CD4-positive, alpha-beta T cell (primary cell): Measurements from ENCODE around the gene TUBGCP2. TPM values are rescaled to one million over a fixed set of nuclear protein-coding genes. Genes with fewer than 3 reads are reported as not detected.

Experiments used
- ATAC-seq: fragments of 200-7000 bp; cut with Tn5 transposase; one replicate; pipeline ENCODE4 v1.10.0; 2022; ENCODE audit warnings: mild to moderate bottlenecking; ENCODE audit not compliant: poor library complexity
- CTCF ChIA-PET: fragments of 350-600 bp; sonication (Branson Sonifier 250); formaldehyde crosslinking; loops from one replicate; lab custom pipeline; 2021; ENCODE audit warnings: antibody characterized with exemption, inconsistent platforms; lab: Charles Lee
- POLR2A ChIA-PET: fragments of 350-600 bp; sonication (Branson Sonifier 250); formaldehyde crosslinking; loops from one replicate; lab custom pipeline; 2021; ENCODE audit warnings: antibody characterized with exemption, inconsistent platforms; lab: Charles Lee
- DNase-seq, 14 experiments: peaks; one replicate each; pipeline ENCODE4 v3.0.0-alpha.2; 2013 to 2020; ENCODE audit warnings: mixed read lengths in 2 of 14
- H3K27ac ChIP-seq, 2 donors: one replicate each; pipeline versions ENCODE4 v1.5.1 to v1.7.0; 2013; ENCODE audit warnings: low read length in 2 of 2, low read depth in 1 of 2, mild to moderate bottlenecking in 1 of 2
- H3K27me3 ChIP-seq, 2 experiments: 1 replicate in 1 of 2; 2 replicates in 1 of 2; pipeline versions ENCODE4 v1.6.1 to v1.7.0; 2013; ENCODE audit warnings: low read length in 2 of 2, control low read depth in 1 of 2, mild to moderate bottlenecking in 1 of 2, moderate library complexity in 1 of 2; ENCODE audit not compliant: insufficient read depth in 2 of 2, control insufficient read depth in 1 of 2
- H3K36me3 ChIP-seq: one replicate; pipeline ENCODE4 v1.6.1; 2013; ENCODE audit warnings: low read length, control low read depth; ENCODE audit not compliant: insufficient read depth
- H3K4me1 ChIP-seq: one replicate; pipeline ENCODE4 v1.6.1; 2013; ENCODE audit warnings: low read length, control low read depth; ENCODE audit not compliant: insufficient read depth
- H3K4me3 ChIP-seq: one replicate; pipeline ENCODE4 v1.5.1; 2013; ENCODE audit warnings: mild to moderate bottlenecking, low read length, moderate library complexity
- H3K9me3 ChIP-seq, 2 experiments: 1 replicate in 1 of 2; 2 replicates in 1 of 2; pipeline versions ENCODE4 v1.6.1 to v1.7.0; 2013; ENCODE audit warnings: low read length in 2 of 2, mild to moderate bottlenecking in 2 of 2, control low read depth in 1 of 2, moderate library complexity in 1 of 2; ENCODE audit not compliant: control insufficient read depth in 1 of 2, insufficient read depth in 1 of 2
- H3K27ac Mint-ChIP-seq: one replicate; pipeline ENCODE4 v1.8.0; 2020; ENCODE audit warnings: mixed read lengths
- H3K27me3 Mint-ChIP-seq: one replicate; pipeline ENCODE4 v1.8.0; 2021; ENCODE audit warnings: mixed read lengths
- H3K36me3 Mint-ChIP-seq: one replicate; pipeline ENCODE4 v1.8.0; 2021; ENCODE audit warnings: low read depth, mixed read lengths
- H3K4me1 Mint-ChIP-seq: one replicate; pipeline ENCODE4 v1.8.0; 2021; ENCODE audit warnings: low read depth, mixed read lengths
- H3K4me3 Mint-ChIP-seq: one replicate; pipeline ENCODE4 v1.8.0; 2020; ENCODE audit warnings: mild to moderate bottlenecking, mixed read lengths
- H3K9me3 Mint-ChIP-seq: one replicate; pipeline ENCODE4 v1.8.0; 2020; ENCODE audit warnings: mixed read lengths
- intact Hi-C, 2 experiments: fragments of 100-400 bp; cut with DNase I in 1 of 2; cut with micrococcal nuclease in 1 of 2; formaldehyde crosslinking; loops; one replicate each; pipeline versions ENCODE4 v1.15.1 to v1.9.0; 2023 to 2025; cut with DNase I, micrococcal nuclease
- total RNA-seq, 174 experiments: library from RNA in 2 of 174; stranded (reverse) in 2 of 174; gene quantifications; one replicate each; pipeline ENCODE4 v1.2.3 and lab custom pipeline; 2021 to 2026
- TF ChIP-seq, protein P1 (sequence below): fragments of 200-600 bp; IDR thresholded peaks from one replicate; pipeline ENCODE4 v1.8.0; 2022; ENCODE audit warnings: antibody characterized with exemption, mild to moderate bottlenecking

The TUBGCP2 gene
- total RNA-seq, 2 experiments from 2014 or later: 89.3 to 94.2 TPM

DNA sequence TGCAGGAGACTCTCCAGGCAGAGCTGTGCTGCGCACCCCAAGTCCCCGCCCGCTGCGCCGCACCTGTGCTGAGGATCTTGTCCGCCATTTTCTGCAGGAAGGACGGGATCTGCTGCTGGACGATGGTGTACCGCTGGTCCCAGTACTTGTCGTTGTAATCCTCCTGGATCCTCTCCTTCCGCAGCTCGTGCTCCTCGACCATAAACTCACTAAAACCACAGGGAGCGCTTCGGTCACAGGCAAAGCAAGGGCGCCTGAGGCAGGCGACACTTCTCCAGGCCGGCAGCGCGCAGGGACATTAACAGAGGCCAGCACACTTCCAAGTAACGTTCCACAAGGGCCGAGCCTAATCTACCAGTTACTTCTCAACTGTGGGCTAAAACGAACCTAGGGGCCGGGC, 18.9 kb downstream of the TUBGCP2 start:
- H3K9me3 ChIP-seq: no peaks in the 10 kb centered on the region
- TF ChIP-seq, protein P1, sequence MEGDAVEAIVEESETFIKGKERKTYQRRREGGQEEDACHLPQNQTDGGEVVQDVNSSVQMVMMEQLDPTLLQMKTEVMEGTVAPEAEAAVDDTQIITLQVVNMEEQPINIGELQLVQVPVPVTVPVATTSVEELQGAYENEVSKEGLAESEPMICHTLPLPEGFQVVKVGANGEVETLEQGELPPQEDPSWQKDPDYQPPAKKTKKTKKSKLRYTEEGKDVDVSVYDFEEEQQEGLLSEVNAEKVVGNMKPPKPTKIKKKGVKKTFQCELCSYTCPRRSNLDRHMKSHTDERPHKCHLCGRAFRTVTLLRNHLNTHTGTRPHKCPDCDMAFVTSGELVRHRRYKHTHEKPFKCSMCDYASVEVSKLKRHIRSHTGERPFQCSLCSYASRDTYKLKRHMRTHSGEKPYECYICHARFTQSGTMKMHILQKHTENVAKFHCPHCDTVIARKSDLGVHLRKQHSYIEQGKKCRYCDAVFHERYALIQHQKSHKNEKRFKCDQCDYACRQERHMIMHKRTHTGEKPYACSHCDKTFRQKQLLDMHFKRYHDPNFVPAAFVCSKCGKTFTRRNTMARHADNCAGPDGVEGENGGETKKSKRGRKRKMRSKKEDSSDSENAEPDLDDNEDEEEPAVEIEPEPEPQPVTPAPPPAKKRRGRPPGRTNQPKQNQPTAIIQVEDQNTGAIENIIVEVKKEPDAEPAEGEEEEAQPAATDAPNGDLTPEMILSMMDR: no peak
- no peak overlapping the region for H3K4me3 Mint-ChIP-seq
- H3K27ac Mint-ChIP-seq: no peak overlapping the region
- no peak overlapping the region for H3K4me3 ChIP-seq
- H3K27me3 ChIP-seq: no peaks in the 10 kb centered on the region
- ATAC-seq (no peak), DNase-seq (no peak)
- H3K4me1 ChIP-seq: peaks cover 4% of the 10 kb centered on the region
- intact Hi-C loops: no loop called here
- H3K27me3 Mint-ChIP-seq: no peaks in the 10 kb centered on the region
- no peaks in the 10 kb centered on the region for H3K4me1 Mint-ChIP-seq
- CTCF ChIA-PET: no interaction called here
- POLR2A ChIA-PET: no interaction called here
- H3K36me3 Mint-ChIP-seq: peaks cover 61% of the 10 kb centered on the region
- no peaks in the 10 kb centered on the region for H3K9me3 Mint-ChIP-seq
- H3K27ac ChIP-seq: no peak overlapping the region
- H3K36me3 ChIP-seq: peaks cover 81% of the 10 kb centered on the region

DNA sequence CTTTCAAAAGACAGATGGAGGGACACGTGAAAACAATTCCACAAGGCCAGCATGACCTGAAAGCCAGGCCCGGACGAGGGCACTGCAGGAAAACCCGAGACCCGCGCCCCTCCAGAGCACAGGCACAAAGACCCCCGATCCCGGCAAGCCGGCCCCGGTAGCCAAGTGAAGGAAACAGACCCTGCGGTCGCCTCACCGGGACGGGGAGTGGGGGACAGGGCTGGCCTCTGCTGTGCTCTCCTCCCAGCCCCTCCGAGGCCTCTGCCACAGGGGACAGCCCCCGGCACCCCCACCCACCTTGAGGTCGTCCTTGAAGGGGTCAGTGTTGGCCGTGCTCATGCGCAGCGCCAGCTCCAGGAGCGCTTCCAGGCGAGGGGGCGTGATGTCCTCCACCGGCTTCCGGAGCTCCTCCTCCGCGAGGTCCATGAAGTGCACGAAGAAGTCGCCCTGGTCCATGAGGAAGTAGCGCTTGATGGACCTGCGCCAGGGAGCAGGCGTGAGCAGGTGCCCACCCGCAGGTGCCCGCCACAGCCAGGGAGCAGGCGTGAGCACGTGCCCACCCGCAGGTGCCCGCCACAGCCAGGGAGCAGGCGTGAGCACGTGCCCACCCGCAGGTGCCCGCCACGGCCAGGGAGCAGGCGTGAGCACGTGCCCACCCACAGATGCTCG, 20.7 kb downstream of the TUBGCP2 start:
- H3K27ac Mint-ChIP-seq: no peak overlapping the region
- DNase-seq (no peak), ATAC-seq (no peak)
- no peaks in the 10 kb centered on the region for H3K27me3 Mint-ChIP-seq
- Histone ChIP-seq H3K36me3 (peaks cover 81% of the 10 kb centered on the region), H3K4me1 (peaks cover 3% of the 10 kb centered on the region), H3K9me3 (no peaks in the 10 kb centered on the region), H3K4me3 (no peak overlapping the region), H3K27ac (no peak overlapping the region), H3K27me3 (no peaks in the 10 kb centered on the region)
- H3K4me3 Mint-ChIP-seq: no peak overlapping the region
- ChIA-PET CTCF (no interaction called here), POLR2A (interaction anchor here (0.9 kb wide), 1 partner anchor 31 kb away, joined by 3 read pairs; no protein-coding TSS in a partner anchor)
- no peaks in the 10 kb centered on the region for H3K9me3 Mint-ChIP-seq
- intact Hi-C loops: no loop called here
- peaks cover 65% of the 10 kb centered on the region for H3K36me3 Mint-ChIP-seq
- no peaks in the 10 kb centered on the region for H3K4me1 Mint-ChIP-seq
- TF ChIP-seq, protein P1: no peak

DNA sequence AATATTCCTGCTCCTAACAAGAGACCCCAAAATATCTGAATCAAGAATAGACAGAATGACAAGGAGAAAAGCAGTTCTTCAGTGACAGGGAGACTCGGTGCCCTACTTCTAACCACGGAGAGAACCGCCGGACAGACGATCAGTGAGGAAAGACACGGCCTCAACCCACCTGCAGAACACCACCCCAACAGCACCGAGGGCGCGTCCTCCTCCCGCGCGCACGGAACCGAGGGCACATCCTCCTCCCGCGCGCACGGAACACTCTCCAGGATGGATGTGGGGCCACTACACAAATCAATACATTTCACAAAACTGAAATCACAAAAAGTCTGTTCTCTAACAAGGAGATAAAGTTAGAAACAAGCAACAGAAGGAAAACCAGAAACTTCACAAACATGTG, 22.3 kb downstream of the TUBGCP2 start:
- peaks cover 83% of the 10 kb centered on the region for H3K36me3 ChIP-seq
- CTCF ChIA-PET: no interaction called here
- POLR2A ChIA-PET: no interaction called here
- no peaks in the 10 kb centered on the region for H3K27me3 Mint-ChIP-seq
- no peak overlapping the region for H3K4me3 ChIP-seq
- H3K27ac Mint-ChIP-seq: no peak overlapping the region
- no peaks in the 10 kb centered on the region for H3K4me1 Mint-ChIP-seq
- H3K9me3 ChIP-seq: no peaks in the 10 kb centered on the region
- H3K9me3 Mint-ChIP-seq: no peaks in the 10 kb centered on the region
- DNase-seq (no peak), ATAC-seq (no peak)
- intact Hi-C loops: no loop called here
- TF ChIP-seq, protein P1: no peak
- H3K36me3 Mint-ChIP-seq: peaks cover 77% of the 10 kb centered on the region
- H3K27ac ChIP-seq: no peak overlapping the region
- no peak overlapping the region for H3K4me3 Mint-ChIP-seq
- H3K27me3 ChIP-seq: no peaks in the 10 kb centered on the region
- no peaks in the 10 kb centered on the region for H3K4me1 ChIP-seq
